GM18858 (cell line): ENCODE measurements around the gene KRT7.

Experiments used
- ATAC-seq: cut with Tn5 transposase; IDR thresholded peaks from one replicate; pipeline ENCODE4 v1.9.1; 2021; ENCODE audit not compliant: unreplicated experiment

KRT7 gene

DNA sequence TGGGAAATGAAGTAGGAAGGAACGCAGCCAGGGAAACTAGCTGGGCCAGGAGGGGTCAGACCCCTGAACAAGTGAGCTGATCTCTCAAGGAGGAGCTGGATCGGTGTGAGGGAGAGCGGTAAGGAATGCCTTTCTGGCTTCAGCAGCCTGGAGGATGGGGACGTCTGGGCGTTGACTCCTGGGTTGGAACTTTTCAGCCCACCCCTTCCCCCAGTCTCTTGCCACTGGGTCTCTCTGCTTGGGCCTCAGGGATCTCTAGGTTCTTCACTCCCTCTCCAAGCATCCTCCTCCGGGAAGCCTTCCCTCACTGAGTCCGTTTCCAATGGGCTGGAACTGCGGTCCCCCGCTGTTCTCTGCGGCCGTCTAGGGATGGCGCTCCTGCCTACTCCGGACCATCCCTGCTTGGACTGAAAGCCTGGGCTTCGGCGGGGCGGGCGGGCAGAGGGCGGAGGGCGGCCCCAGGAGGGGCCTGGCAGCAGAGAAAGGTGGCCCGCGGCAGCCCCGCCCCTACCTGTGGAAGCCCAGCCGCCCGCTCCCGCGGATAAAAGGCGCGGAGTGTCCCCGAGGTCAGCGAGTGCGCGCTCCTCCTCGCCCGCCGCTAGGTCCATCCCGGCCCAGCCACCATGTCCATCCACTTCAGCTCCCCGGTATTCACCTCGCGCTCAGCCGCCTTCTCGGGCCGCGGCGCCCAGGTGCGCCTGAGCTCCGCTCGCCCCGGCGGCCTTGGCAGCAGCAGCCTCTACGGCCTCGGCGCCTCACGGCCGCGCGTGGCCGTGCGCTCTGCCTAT lies at the start of gene KRT7:
KRT7 (plus strand) TSS at position 570 of the 788 bp plus-strand sequence; CDS start at position 624, 54 bp downstream.
- no peak for ATAC-seq

DNA sequence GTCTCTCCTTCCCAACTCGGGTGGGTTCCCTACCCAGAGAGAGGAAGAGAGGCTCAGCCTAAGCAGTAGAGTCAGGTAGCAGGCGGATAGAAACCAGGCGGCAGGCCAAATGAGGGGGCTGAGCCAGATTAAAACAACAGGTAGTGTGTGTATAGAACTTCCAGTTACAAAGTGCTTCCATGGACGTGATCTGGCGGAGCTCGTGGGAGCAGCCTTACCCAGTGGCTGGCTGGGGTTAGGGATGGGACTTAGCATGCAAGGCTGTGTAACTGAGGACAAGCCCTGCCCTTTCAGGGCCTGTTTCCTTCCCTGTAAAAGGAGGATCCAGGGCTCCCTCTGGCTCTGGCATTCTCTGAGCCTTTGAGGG lies 49.5 kb upstream of the KRT7 start:
- ATAC-seq: no peak

- no peak for ATAC-seq
These were observed 49.1 kb upstream of the KRT7 start for GRCh38 chr12:52183971-52184370.

DNA sequence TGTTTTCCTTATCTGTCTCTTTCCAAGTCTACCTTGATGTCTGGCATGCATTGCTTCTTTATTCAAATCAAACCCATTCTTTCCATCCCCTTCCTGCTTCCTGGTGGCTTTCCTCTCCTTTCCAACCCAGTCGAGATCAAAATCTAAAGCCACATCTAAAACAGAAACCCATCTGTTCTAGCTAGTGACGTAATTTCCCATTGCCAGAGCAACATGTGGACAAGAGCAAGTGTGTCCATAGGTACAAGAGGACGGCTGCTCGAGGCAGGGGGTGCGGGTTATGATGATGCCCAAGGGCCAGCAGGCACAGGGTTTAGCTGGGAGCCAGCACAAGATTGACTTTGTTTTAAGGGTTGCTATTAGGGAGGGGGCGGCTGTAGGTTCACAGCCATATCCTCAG lies 48.2 kb upstream of the KRT7 start:
- no peak for ATAC-seq

- ATAC-seq: no peak
These were observed 47.6 kb upstream of the KRT7 start for GRCh38 chr12:52185400-52185967.

GRCh38 chr12:52186118-52186840 lies 46.8 kb upstream of the KRT7 start:
- ATAC-seq: no peak

DNA sequence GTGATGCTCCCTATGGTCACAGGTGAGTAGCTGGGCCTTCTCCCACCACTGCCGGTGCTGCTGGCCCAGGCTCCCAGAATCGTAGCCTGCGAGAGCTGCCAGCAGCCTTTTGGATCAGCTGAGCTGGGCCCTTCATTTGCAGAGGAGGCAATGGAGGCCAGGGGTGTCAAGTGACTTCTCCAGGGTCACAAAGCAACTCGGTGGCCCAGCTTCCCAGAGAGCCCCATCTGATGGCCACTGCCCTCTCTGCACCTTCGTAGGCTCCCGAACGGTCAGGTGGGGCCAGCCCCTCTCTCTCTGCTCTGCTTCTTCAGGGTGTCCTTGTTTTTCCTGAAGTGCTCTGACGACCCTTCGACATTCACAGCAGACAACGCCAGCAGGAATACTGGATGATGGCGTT lies 45.8 kb upstream of the KRT7 start:
- no peak for ATAC-seq

DNA sequence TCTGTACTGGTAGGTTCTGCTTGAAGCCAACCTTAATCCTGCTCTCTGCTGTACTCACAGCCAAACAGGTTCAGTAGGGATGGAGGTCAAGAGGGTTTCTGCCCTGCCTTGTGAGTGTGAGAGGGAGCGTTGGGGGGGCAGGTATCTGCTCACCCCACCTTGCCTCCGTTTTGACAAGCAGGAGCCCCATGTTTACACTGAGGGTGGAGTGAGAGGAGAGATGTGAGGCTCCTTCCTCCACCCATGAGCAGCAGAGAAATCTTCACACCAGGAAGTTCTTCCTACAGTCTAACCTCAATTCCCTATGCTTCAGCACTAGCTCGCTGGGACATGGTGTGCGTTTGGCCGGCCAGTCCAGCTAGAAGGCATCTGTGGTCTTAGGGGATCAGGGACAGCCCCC lies 45.4 kb upstream of the KRT7 start:
- no peak for ATAC-seq

DNA sequence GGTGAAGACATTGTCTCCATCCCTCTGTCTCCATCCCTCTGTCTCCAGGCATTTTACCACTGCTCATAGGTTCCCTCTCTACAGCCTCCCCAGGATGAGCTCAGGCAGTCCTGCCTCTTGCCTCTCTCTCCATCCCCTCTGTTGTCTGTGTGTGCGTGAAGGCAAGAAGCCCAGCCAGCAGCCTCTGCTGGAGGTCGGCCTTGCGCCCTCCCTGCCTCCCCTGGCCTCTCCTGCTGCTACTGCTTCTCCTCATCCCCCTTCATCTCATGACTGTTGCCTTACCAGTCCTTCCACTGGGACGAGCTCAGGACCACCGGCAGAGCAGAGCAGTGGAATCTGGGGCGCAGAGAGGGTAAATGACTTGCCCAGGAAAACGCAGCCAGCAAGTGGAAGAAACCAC lies 44.4 kb upstream of the KRT7 start:
- ATAC-seq: no peak

GRCh38 chr12:52189376-52190174 lies 43.5 kb upstream of the KRT7 start:
- ATAC-seq: no peak

DNA sequence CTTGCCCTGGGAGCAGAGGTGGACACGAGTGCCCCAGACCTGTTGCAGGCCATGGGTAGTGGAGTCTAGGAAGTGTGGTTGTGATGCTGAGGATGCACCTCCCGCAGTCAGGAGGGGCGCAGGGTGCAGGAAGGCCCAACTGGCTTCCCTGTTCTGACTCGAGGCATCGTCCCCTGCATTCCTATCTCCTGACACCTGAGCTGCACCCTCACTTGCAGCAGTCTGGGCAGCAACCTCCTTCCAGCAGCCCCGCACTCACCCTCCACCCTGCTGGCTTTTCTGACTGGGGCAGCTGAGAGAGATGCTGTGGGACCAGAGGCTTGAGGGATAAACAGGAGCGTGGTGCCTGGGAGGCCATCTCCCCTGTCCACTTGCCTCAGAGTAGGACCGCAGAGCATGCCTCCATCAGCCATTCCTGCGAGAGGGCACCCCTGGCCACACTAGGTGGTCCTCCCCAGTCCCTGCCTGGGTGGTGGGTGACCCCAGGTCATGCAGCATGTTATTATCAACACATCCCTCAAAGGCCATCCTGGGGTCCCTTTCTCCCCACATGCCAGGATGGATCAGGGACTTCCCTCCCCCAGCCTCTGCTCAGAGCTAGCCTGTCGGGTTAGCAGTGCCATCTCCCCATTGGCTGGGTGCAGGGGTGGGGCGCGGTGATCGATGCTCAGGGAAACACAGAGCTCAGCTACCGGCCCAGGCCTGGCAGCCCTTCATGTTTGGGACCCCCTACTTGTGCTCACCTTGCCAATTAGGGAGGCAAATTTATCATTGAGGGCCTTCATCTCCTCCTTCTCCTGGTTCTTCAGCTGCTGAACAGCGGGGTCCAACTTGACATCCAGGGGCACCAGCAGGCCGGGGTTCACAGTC lies 41.9 kb upstream of the KRT7 start:
- ATAC-seq: no peak

DNA sequence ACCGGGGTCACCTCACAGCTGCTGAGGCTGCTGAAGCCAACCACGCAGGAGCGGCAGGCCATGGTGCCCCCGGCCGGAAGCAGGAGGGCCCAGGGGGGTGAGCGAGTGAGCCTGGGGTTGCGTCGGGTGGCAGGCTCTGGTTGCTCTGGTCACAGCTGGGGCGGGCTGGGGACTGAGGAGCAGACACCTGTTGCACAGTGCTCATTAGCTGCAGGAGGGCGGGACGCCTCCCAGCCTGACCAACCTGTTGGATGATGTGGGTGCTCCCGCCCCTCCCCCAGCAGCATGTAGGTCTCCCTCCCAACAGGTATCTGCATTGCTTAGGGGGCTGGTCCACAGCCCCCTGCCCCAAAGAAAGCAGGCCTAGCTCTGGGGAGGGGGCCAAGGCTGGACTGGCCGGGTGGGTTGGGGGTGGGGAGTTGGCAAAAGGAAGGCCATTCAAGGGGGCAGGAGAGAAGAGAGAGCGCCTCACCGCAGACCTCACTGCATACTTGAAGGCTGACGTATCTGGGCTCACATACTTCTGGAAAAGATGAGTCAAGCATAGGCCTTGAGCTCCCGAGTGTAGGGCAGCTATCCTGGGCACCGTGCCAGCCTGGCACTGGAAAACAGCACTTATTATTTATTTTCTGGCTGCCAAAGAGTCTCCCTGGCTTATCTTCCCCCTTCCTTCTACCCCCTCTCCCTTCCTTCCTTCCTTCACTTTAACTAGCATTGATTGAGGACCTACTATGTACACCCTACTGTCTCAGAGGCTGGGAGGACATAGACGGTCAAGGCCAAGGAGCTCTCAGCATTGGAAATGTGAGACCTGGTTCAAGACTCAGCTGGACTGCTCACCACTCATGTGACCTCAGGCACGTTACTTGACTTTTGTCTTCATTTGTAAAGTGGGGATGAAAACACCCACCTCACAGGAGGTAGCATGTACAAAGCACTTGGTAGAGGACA lies 40.9 kb upstream of the KRT7 start, which contains the start of gene KRT80:
KRT80 (minus strand) TSS at position 174 of the 951 bp plus-strand sequence; CDS start at position 62, 112 bp downstream.
- no peak for ATAC-seq

DNA sequence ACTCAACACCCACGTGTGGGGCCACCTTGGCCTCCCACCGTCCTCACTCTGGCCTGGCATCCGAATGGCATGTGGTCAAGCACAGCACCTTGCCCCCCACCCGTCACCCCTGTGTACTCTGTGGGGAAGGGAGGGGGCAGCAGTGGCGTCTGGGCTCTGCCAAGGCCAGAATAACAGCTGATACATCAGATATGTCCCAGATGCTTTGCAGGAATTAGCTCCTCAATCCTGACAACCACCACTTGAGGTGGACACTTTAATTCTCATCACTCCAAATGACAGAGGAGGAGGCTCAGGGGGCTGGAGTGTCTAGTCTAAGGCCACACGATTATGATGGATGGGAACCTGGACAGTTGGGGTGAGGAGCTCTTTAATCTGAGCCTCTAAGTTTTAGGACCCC lies 39.5 kb upstream of the KRT7 start:
- no peak for ATAC-seq

- ATAC-seq: no peak
These were observed 39.1 kb upstream of the KRT7 start for GRCh38 chr12:52193991-52194390.

GRCh38 chr12:52195065-52195730 lies 37.8 kb upstream of the KRT7 start:
- ATAC-seq: no peak

GRCh38 chr12:52197371-52198231 lies 35.4 kb upstream of the KRT7 start:
- no peak for ATAC-seq

GRCh38 chr12:52198454-52199215 lies 34.4 kb upstream of the KRT7 start:
- no peak for ATAC-seq
